Cardiac muscle cell (in vitro differentiated cells and primary cell): Measurements from ENCODE around the gene SDHC. TPM values are rescaled to one million over a fixed set of nuclear protein-coding genes. Genes with fewer than 3 reads are reported as not detected.

Experiments used
- DNase-seq, 2 donors: peaks; one replicate each; pipeline versions ENCODE4 v3.0.0 to v3.0.0-alpha.2; 2010 to 2017; ENCODE audit warnings: low read depth in 1 of 2, low spot score in 1 of 2
- H3K27ac ChIP-seq: fragments of 200-600 bp; sonication (generic); 2 replicates; pipeline ENCODE4 v1.5.1; 2016
- H3K27me3 ChIP-seq: fragments of 200-600 bp; sonication (generic); 2 replicates; pipeline ENCODE4 v1.6.0; 2016; ENCODE audit warnings: control low read depth
- H3K36me3 ChIP-seq: fragments of 200-600 bp; sonication (generic); 2 replicates; pipeline ENCODE4 v1.5.1; 2016; ENCODE audit warnings: control low read depth
- H3K4me1 ChIP-seq: fragments of 200-600 bp; sonication (generic); 2 replicates; pipeline ENCODE4 v1.8.1; 2017; ENCODE audit warnings: low read depth, mild to moderate bottlenecking, mixed run types
- H3K4me3 ChIP-seq: fragments of 200-600 bp; sonication (generic); 2 replicates; pipeline ENCODE4 v1.5.1; 2016; ENCODE audit warnings: mild to moderate bottlenecking
- H3K9me3 ChIP-seq: fragments of 200-600 bp; sonication (generic); 2 replicates; pipeline ENCODE4 v1.5.1; 2017; ENCODE audit warnings: low read depth, mild to moderate bottlenecking, control low read depth
- polyA plus RNA-seq: library from polyadenylated mRNA; unstranded; fragments of >200 nt; fragmentation: Nextera tagmentation; extraction: Ambion mirVana; gene quantifications from 2 replicates; pipeline ENCODE4 v1.2.1, GENCODE V29; 2016
- total RNA-seq: library from RNA; depleted of rRNA; stranded (reverse); fragments of >200 nt; gene quantifications from 2 replicates; pipeline ENCODE4 v1.2.3, GENCODE V29; 2016
- TF ChIP-seq, protein P1 (sequence below): IDR thresholded peaks from 2 replicates; pipeline ENCODE4 v1.5.1; 2012; ENCODE audit warnings: low read depth, mild to moderate bottlenecking, low read length

Gene SDHC
- total and polyA plus RNA-seq, 2 experiments from 2014 or later: 22.5 to 333 TPM

DNA sequence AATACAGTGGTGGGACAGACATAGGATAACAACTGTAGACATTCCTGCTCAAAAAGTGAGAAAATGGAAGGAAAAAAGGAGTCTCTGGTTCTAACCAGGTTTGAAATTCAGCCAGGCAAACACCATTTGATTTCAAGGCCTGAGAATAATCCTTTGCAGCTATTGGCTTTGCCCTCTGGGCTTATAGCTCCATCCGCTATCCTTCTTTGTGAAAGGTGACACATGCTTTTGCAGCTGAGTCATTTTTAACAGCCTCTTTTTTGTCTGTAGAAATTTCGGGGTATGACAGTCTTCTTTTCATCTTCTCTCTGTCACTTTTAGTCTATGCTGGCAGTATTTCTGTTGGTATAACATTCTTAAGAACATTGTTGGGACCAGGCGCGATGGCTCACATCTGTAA, 16.2 kb downstream of the SDHC start:
- TF ChIP-seq, protein P1, sequence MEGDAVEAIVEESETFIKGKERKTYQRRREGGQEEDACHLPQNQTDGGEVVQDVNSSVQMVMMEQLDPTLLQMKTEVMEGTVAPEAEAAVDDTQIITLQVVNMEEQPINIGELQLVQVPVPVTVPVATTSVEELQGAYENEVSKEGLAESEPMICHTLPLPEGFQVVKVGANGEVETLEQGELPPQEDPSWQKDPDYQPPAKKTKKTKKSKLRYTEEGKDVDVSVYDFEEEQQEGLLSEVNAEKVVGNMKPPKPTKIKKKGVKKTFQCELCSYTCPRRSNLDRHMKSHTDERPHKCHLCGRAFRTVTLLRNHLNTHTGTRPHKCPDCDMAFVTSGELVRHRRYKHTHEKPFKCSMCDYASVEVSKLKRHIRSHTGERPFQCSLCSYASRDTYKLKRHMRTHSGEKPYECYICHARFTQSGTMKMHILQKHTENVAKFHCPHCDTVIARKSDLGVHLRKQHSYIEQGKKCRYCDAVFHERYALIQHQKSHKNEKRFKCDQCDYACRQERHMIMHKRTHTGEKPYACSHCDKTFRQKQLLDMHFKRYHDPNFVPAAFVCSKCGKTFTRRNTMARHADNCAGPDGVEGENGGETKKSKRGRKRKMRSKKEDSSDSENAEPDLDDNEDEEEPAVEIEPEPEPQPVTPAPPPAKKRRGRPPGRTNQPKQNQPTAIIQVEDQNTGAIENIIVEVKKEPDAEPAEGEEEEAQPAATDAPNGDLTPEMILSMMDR: no peak
- no peak for DNase-seq
- Histone ChIP-seq H3K36me3 (peaks cover 39% of the 10 kb centered on the region), H3K4me1 (no peaks in the 10 kb centered on the region), H3K27ac (no peak overlapping the region), H3K27me3 (no peaks in the 10 kb centered on the region), H3K4me3 (no peak overlapping the region), H3K9me3 (no peaks in the 10 kb centered on the region)

- H3K27me3 ChIP-seq: no peaks in the 10 kb centered on the region
- TF ChIP-seq, protein P1: no peak
- H3K36me3 ChIP-seq: peaks cover 29% of the 10 kb centered on the region
- H3K4me3 ChIP-seq: no peak overlapping the region
- H3K9me3 ChIP-seq: no peaks in the 10 kb centered on the region
- no peaks in the 10 kb centered on the region for H3K4me1 ChIP-seq
- no peak for DNase-seq
- H3K27ac ChIP-seq: no peak overlapping the region
Observed at GRCh38 chr1:161333166-161333565, 19.0 kb downstream of the SDHC start.

GRCh38 chr1:161335796-161336195, 21.6 kb downstream of the SDHC start:
- no peaks in the 10 kb centered on the region for H3K9me3 ChIP-seq
- no peak overlapping the region for H3K4me3 ChIP-seq
- H3K36me3 ChIP-seq: peaks cover 23% of the 10 kb centered on the region
- H3K27me3 ChIP-seq: no peaks in the 10 kb centered on the region
- no peak overlapping the region for H3K27ac ChIP-seq
- no peaks in the 10 kb centered on the region for H3K4me1 ChIP-seq
- peak in 1 of 2 donors; percentile 9 for DNase-seq
- TF ChIP-seq, protein P1: no peak

DNA sequence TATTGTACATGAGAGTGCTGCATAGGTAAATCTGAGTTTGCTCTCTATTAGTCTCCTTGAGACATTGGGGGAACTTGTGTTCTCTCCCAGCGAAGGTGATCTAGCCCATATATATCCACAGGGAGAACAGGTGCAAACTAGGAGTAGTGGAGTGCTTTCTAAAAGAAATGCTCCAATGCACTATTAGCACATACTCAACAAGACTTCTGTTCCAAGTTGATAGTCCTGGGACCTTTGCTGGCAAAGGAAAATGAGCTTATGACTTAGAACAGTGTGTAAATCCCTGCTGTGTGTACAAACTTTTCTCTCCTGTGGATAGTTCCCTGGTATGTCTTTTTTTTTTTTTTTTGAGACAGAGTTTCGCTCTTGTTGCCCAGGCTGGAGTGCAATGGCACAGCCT, 28.0 kb downstream of the SDHC start:
- H3K4me1 ChIP-seq: no peaks in the 10 kb centered on the region
- no peak overlapping the region for H3K4me3 ChIP-seq
- peaks cover 29% of the 10 kb centered on the region for H3K36me3 ChIP-seq
- DNase-seq: no peak
- no peaks in the 10 kb centered on the region for H3K9me3 ChIP-seq
- TF ChIP-seq, protein P1: no peak
- H3K27ac ChIP-seq: no peak overlapping the region
- no peaks in the 10 kb centered on the region for H3K27me3 ChIP-seq

- H3K4me3 ChIP-seq: no peak overlapping the region
- no peaks in the 10 kb centered on the region for H3K4me1 ChIP-seq
- no peaks in the 10 kb centered on the region for H3K9me3 ChIP-seq
- H3K27ac ChIP-seq: no peak overlapping the region
- TF ChIP-seq, protein P1: no peak
- peaks cover 28% of the 10 kb centered on the region for H3K36me3 ChIP-seq
- DNase-seq: no peak
- no peaks in the 10 kb centered on the region for H3K27me3 ChIP-seq
Observed at GRCh38 chr1:161342821-161343220, 28.6 kb downstream of the SDHC start.

- no peak overlapping the region for H3K27ac ChIP-seq
- no peak overlapping the region for H3K4me3 ChIP-seq
- DNase-seq: no peak
- no peaks in the 10 kb centered on the region for H3K27me3 ChIP-seq
- TF ChIP-seq, protein P1: no peak
- no peaks in the 10 kb centered on the region for H3K4me1 ChIP-seq
- no peaks in the 10 kb centered on the region for H3K9me3 ChIP-seq
- H3K36me3 ChIP-seq: peaks cover 6% of the 10 kb centered on the region
Observed at GRCh38 chr1:161350671-161351070, 36.5 kb downstream of the SDHC start.
